Raji (cell line): ENCODE data around the gene MSI2.
A peak's percentile ranks its signal among the peaks of the same experiment; 100 is the strongest.

ENCODE experiments used
- POLR2A ChIP-seq: IDR thresholded peaks from 2 replicates; pipeline ENCODE4 v1.6.1; 2011; ENCODE audit warnings: low read depth, low read length, control low read depth; ENCODE audit not compliant: insufficient read depth

Gene MSI2

GRCh38 chr17:57517273-57517631, 260.9 kb downstream of the MSI2 start:
- TF ChIP-seq POLR2A, result no peak

GRCh38 chr17:57517632-57518456, 261.5 kb downstream of the MSI2 start:
- TF ChIP-seq POLR2A, result no peak

GRCh38 chr17:57518587-57519581, 262.6 kb downstream of the MSI2 start:
- no peak for TF ChIP-seq POLR2A

GRCh38 chr17:57519800-57520199, 263.5 kb downstream of the MSI2 start:
- no peak for TF ChIP-seq POLR2A

GRCh38 chr17:57521606-57522005, 265.3 kb downstream of the MSI2 start:
- TF ChIP-seq POLR2A, result no peak

GRCh38 chr17:57522042-57523005, 266.0 kb downstream of the MSI2 start:
- TF ChIP-seq POLR2A, result no peak

- no peak for TF ChIP-seq POLR2A
Observed at GRCh38 chr17:57523926-57524632, 267.8 kb downstream of the MSI2 start.

- TF ChIP-seq POLR2A, result 0 out of 2 replicates have a peak, but pooled peaks have one; percentile 21
Observed at GRCh38 chr17:57524839-57525568, 268.7 kb downstream of the MSI2 start.

GRCh38 chr17:57527221-57528057, 271.1 kb downstream of the MSI2 start:
- TF ChIP-seq POLR2A, result no peak

- TF ChIP-seq POLR2A, result no peak
Observed at GRCh38 chr17:57528058-57528451, 271.7 kb downstream of the MSI2 start.

GRCh38 chr17:57530026-57530425, 273.7 kb downstream of the MSI2 start:
- TF ChIP-seq POLR2A, result no peak

GRCh38 chr17:57530508-57530907, 274.2 kb downstream of the MSI2 start:
- no peak for TF ChIP-seq POLR2A
